HG02759 (cell line): ENCODE data around the gene CCDC134.
A peak's percentile ranks its signal among the peaks of the same experiment; 100 is the strongest.

ENCODE experiments used
- ATAC-seq: cut with Tn5 transposase; IDR thresholded peaks from one replicate; pipeline ENCODE4 v1.9.1; 2021; ENCODE audit warnings: mild to moderate bottlenecking, moderate library complexity; ENCODE audit not compliant: unreplicated experiment

CCDC134 gene

GRCh38 chr22:41782751-41783150 is 17.7 kb upstream of the CCDC134 start:
- no peak for ATAC-seq

GRCh38 chr22:41787331-41787730 is 13.1 kb upstream of the CCDC134 start:
- ATAC-seq: no peak

GRCh38 chr22:41793871-41794270 is 6.6 kb upstream of the CCDC134 start:
- ATAC-seq: no peak

- ATAC-seq: no peak
These were observed 1.7 kb upstream of the CCDC134 start for GRCh38 chr22:41798736-41799135.

- peak; percentile 12 for ATAC-seq
These were observed 762 bp upstream of the CCDC134 start for GRCh38 chr22:41799486-41800347.

- no peak for ATAC-seq
These were observed 804 bp downstream of the CCDC134 start for GRCh38 chr22:41801147-41801819.

GRCh38 chr22:41801886-41802285 is 1.4 kb downstream of the CCDC134 start:
- no peak for ATAC-seq

GRCh38 chr22:41805639-41806038 is 5.2 kb downstream of the CCDC134 start:
- no peak for ATAC-seq

- no peak for ATAC-seq
These were observed 7.9 kb downstream of the CCDC134 start for GRCh38 chr22:41808400-41808799.

GRCh38 chr22:41810022-41810421 is 9.5 kb downstream of the CCDC134 start:
- ATAC-seq: no peak

GRCh38 chr22:41812805-41813545 is 12.5 kb downstream of the CCDC134 start:
- no peak for ATAC-seq

- ATAC-seq: no peak
These were observed 13.4 kb downstream of the CCDC134 start for GRCh38 chr22:41813726-41814410.

GRCh38 chr22:41815716-41816115 is 15.2 kb downstream of the CCDC134 start:
- ATAC-seq: no peak

GRCh38 chr22:41816241-41816640 is 15.8 kb downstream of the CCDC134 start:
- ATAC-seq: no peak

GRCh38 chr22:41816871-41817270 is 16.4 kb downstream of the CCDC134 start:
- no peak for ATAC-seq

- ATAC-seq: no peak
These were observed 17.5 kb downstream of the CCDC134 start for GRCh38 chr22:41818011-41818410.

- no peak for ATAC-seq
These were observed 18.1 kb downstream of the CCDC134 start for GRCh38 chr22:41818596-41818995.

GRCh38 chr22:41819257-41819656 is 18.8 kb downstream of the CCDC134 start:
- no peak for ATAC-seq

- no peak for ATAC-seq
These were observed 20.0 kb downstream of the CCDC134 start for GRCh38 chr22:41820447-41820846.

- ATAC-seq: no peak
These were observed 21.2 kb downstream of the CCDC134 start for GRCh38 chr22:41821471-41822316.
